Measurements from ENCODE around the gene PTPN6.
A peak's percentile ranks its signal among the peaks of the same experiment; 100 is the strongest.
"Not testable (repeated sequence)": the region's sequence is repeated elsewhere in the genome, so short reads cannot be mapped to it uniquely, and the experiment has no call there.

Gene PTPN6

GRCh38 chr12:6950811-6951540, at the start of gene PTPN6:
TSS of gene PTPN6 (plus strand) at chr12:6951356. CDS start at chr12:6951513, 157 bp downstream.
- no peak for DNase-seq (ENCODE audit: low read depth in 1 of 2, low spot score in 1 of 2)

GRCh38 chr12:6902448-6902847, 48.7 kb upstream of the PTPN6 start:
- DNase-seq (ENCODE audit: low read depth in 1 of 2, low spot score in 1 of 2): no peak

GRCh38 chr12:6903722-6904121, 47.4 kb upstream of the PTPN6 start:
- no peak for DNase-seq (ENCODE audit: low read depth in 1 of 2, low spot score in 1 of 2)

- peak; percentile 93 to 95 for DNase-seq (ENCODE audit: low read depth in 1 of 2, low spot score in 1 of 2)
Measured at GRCh38 chr12:6904280-6905276, 46.6 kb upstream of the PTPN6 start, which contains the start of gene LRRC23. TSS of gene LRRC23 (plus strand) at chr12:6904822. CDS start at chr12:6905634, 812 bp downstream.

GRCh38 chr12:6905414-6906040, 45.6 kb upstream of the PTPN6 start:
- DNase-seq (ENCODE audit: low read depth in 1 of 2, low spot score in 1 of 2): no peak

GRCh38 chr12:6908141-6908540, 43.0 kb upstream of the PTPN6 start:
- DNase-seq (ENCODE audit: low read depth in 1 of 2, low spot score in 1 of 2): not testable (repeated sequence)

- no peak for DNase-seq (ENCODE audit: low read depth in 1 of 2, low spot score in 1 of 2)
Measured at GRCh38 chr12:6909421-6910145, 41.6 kb upstream of the PTPN6 start.

GRCh38 chr12:6912164-6912935, 38.8 kb upstream of the PTPN6 start:
- no peak for DNase-seq (ENCODE audit: low read depth in 1 of 2, low spot score in 1 of 2)

- peak; percentile 69 to 77 for DNase-seq (ENCODE audit: low read depth in 1 of 2, low spot score in 1 of 2)
Measured at GRCh38 chr12:6914246-6914946, 36.8 kb upstream of the PTPN6 start, which contains the start of gene ENO2. TSS of gene ENO2 (plus strand) at chr12:6914580. CDS start at chr12:6915833, 1,253 bp downstream.

- no peak for DNase-seq (ENCODE audit: low read depth in 1 of 2, low spot score in 1 of 2)
Measured at GRCh38 chr12:6914947-6915788, 36.0 kb upstream of the PTPN6 start.

- no peak for DNase-seq (ENCODE audit: low read depth in 1 of 2, low spot score in 1 of 2)
Measured at GRCh38 chr12:6915789-6916285, 35.3 kb upstream of the PTPN6 start.

GRCh38 chr12:6916426-6917200, 34.5 kb upstream of the PTPN6 start:
- no peak for DNase-seq (ENCODE audit: low read depth in 1 of 2, low spot score in 1 of 2)

- DNase-seq (ENCODE audit: low read depth in 1 of 2, low spot score in 1 of 2): no peak
Measured at GRCh38 chr12:6917491-6918231, 33.5 kb upstream of the PTPN6 start.

GRCh38 chr12:6919588-6919987, 31.6 kb upstream of the PTPN6 start:
- DNase-seq (ENCODE audit: low read depth in 1 of 2, low spot score in 1 of 2): no peak

- no peak for DNase-seq (ENCODE audit: low read depth in 1 of 2, low spot score in 1 of 2)
Measured at GRCh38 chr12:6921539-6921938, 29.6 kb upstream of the PTPN6 start.

All from activated T-helper 1 cell treated with anti-CD3 and anti-CD28 coated beads, Interleukin-2, amount 50 U/mL, for 16 hours (primary cell).